ENCODE data around the gene ZBTB3.

The ZBTB3 gene

GRCh38 chr11:62753736-62754603, at the start of gene ZBTB3:
Gene ZBTB3 (minus strand): TSS chr11:62754160. CDS start chr11:62753664, 496 bp downstream.
- peak; percentile 86 for FAIRE-seq
- peak; percentile 91 for TF ChIP-seq POLR2A (IDR thresholded peaks at IDR 0.05; ENCODE audit: low read depth, low read length)

GRCh38 chr11:62801071-62801470, 47.1 kb upstream of the ZBTB3 start:
- DNase-seq (ENCODE audit: insufficient read length, low spot score) = no peak
- FAIRE-seq = no peak

More at GRCh38 chr11:62753736-62754603, at the start of gene ZBTB3:
- DNase-seq (ENCODE audit: insufficient read length, low spot score) = peak; percentile 94

DNA sequence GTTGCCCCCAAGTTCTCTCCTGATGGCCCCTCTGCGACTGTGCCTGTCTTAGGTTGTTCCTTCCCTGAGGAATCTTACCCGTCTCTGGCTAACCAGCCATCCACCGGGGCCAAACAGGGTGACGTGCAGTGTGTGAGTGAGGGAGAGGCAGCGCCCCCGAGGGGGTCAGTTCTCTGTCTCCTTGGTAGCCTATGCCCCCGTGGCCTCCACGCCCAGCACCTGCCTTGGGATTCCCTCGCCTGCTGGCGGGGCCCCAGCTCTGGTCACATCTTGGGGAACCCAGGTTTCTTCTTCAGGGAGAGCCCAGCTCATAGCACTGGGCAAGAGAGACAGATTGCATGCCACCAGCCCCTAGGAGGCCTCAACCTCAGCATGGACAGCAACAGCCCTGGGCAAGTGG, 45.5 kb upstream of the ZBTB3 start:
- no peak for DNase-seq (ENCODE audit: insufficient read length, low spot score)
- no peak for FAIRE-seq
- TF ChIP-seq POLR2A (IDR thresholded peaks at IDR 0.05; ENCODE audit: low read depth, low read length) = no peak

More at GRCh38 chr11:62801071-62801470, 47.1 kb upstream of the ZBTB3 start:
- TF ChIP-seq POLR2A (IDR thresholded peaks at IDR 0.05; ENCODE audit: low read depth, low read length) = no peak

DNA sequence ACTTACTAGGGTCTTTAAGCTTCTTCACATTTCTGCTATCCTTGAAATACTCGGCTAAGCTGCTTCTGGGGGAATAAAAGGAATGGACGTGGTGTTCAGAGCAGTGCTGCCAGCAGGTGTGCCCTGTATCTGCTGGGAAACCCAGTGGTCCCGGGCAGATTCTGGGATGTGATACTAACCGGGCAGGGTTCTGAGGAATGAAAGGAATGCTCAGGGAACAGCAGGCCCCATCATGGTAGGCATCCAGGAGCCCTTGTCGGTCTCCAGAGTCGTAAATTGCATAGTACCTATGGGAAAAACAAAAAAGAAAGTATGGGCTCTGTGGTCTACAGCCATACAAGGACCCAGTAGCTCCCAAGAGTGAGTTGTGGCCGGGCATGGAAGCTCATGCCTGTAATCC, 42.3 kb upstream of the ZBTB3 start:
- DNase-seq (ENCODE audit: insufficient read length, low spot score) (no peak), FAIRE-seq (no peak)
- TF ChIP-seq POLR2A (IDR thresholded peaks at IDR 0.05; ENCODE audit: low read depth, low read length) = no peak

GRCh38 chr11:62794201-62794775, 40.3 kb upstream of the ZBTB3 start:
- FAIRE-seq (no peak), DNase-seq (ENCODE audit: insufficient read length, low spot score) (no peak)
- TF ChIP-seq POLR2A (IDR thresholded peaks at IDR 0.05; ENCODE audit: low read depth, low read length) = no peak

- TF ChIP-seq POLR2A (IDR thresholded peaks at IDR 0.05; ENCODE audit: low read depth, low read length) = no peak
- FAIRE-seq (no peak), DNase-seq (ENCODE audit: insufficient read length, low spot score) (no peak)
Observed at GRCh38 chr11:62792202-62792575, 38.2 kb upstream of the ZBTB3 start.

DNA sequence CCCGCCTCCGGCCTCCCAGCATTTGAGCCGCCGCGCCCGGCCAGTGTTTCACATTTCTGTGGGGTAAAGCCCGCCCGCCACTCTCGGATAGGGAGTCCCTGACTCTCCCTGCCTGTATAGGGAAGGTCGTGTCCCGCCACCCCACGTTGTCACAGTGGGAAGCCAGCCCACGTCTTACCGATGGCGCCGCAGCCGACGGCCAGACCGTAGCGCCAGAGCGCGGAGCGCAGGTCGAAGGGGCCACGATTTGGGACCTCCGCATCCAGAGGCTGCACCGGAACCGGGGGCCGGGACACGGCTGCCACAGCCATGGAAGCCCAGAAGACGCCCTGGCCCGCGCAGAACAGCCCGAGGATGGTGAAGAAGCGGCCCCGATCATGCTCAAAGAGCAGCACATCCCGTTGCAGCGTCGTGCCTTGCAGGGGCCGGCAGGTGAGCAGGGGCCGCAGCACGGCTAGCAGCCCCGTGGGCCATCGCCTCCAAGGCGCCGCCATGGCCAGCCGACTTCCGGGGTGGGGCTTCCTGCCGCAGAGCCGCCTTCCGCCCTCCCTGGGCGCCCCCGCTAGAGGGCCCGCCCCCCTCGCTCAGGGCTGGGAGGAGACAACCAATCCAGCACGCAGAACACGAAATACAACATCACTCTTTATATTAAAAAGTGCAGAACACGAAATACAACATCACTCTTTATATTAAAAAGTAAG, 37.7 kb upstream of the ZBTB3 start, which contains the start of gene TMEM223:
Gene TMEM223, minus strand, starts transcription at position 506 of the 701 bp plus-strand sequence. Its CDS starts 12 bp downstream, at position 494.
- DNase-seq (ENCODE audit: insufficient read length, low spot score) = peak; percentile 75
- no peak for FAIRE-seq
- TF ChIP-seq POLR2A (IDR thresholded peaks at IDR 0.05; ENCODE audit: low read depth, low read length) = peak; percentile 96

GRCh38 chr11:62789576-62789975, 35.6 kb upstream of the ZBTB3 start:
- TF ChIP-seq POLR2A (IDR thresholded peaks at IDR 0.05; ENCODE audit: low read depth, low read length) = no peak
- no peak for FAIRE-seq
- no peak for DNase-seq (ENCODE audit: insufficient read length, low spot score)

DNA sequence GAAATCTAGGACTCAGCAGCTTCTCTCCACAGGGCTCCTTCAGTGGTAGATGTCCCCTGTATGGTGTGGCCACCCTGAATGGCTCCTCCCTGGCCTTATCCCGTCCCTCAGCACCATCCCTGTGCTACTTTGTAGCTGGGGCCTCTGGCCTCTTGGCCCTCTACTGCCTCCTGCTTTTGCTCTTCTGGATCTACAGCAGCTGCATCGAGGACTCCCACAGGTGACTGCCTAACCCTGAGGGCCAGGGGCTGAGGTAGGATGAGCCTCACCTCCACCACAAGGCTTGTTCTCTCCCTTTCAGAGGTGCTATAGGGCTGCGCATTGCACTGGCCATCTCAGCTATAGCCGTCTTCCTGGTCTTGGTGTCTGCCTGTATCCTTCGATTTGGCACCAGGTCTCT, 35.0 kb upstream of the ZBTB3 start:
- FAIRE-seq (no peak), DNase-seq (ENCODE audit: insufficient read length, low spot score) (no peak)
- TF ChIP-seq POLR2A (IDR thresholded peaks at IDR 0.05; ENCODE audit: low read depth, low read length) = no peak

- FAIRE-seq = no peak
Observed at GRCh38 chr11:62787005-62787759, 33.2 kb upstream of the ZBTB3 start, which contains the start of gene TMEM179B. Gene TMEM179B (plus strand): TSS chr11:62787402. CDS start chr11:62787432, 30 bp downstream.

DNA sequence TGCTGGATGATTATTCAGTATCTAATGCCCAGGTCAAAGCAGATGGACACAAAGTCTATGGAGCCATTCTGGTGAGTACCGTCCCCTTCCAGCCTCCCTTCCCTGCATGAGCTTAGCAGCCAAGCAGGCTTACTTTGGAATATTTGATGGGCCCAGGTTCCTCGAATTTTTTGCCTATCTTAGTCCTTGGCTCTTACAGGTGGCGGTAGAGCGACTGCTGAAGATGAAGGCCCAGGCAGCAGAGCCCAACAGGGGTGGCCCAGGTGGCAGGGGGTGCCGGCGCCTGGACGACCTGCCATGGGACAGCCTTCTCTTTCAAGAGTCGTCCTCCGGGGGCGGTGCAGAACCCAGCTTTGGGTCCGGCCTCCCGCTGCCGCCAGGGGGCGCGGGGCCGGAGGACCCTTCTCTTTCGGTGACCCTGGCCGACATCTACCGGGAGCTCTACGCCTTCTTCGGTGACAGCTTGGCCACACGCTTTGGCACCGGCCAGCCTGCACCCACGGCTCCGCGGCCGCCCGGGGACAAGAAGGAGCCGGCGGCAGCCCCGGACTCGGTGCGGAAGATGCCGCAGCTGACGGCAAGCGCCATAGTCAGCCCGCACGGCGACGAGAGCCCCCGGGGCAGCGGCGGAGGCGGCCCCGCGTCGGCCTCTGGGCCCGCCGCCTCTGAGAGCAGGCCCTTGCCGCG, 32.5 kb upstream of the ZBTB3 start:
- FAIRE-seq = no peak
- DNase-seq (ENCODE audit: insufficient read length, low spot score) = peak; percentile 78

More at GRCh38 chr11:62787005-62787759, 33.2 kb upstream of the ZBTB3 start, which contains the start of gene TMEM179B:
- TF ChIP-seq POLR2A (IDR thresholded peaks at IDR 0.05; ENCODE audit: low read depth, low read length) = peak; percentile 96
- peak; percentile 89 for DNase-seq (ENCODE audit: insufficient read length, low spot score)

DNA sequence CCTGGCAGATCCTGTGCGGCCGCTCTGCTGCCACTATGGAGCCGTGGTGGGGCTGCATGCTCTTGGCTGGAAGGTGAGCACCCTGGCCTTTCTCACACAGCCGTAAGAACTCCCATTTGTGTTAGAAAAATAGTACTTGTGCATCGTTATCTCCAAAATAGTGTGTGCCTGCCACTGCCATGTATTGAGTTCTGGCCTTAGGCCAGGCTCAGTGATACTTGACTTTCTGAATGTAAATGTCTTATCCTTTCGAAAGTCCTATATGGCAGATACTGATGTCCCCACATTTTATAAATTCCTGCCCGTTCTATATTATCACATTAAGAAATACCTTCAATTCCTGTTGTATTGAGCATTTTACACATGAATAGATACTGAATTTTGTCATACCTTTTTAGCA, 28.8 kb upstream of the ZBTB3 start:
- TF ChIP-seq POLR2A (IDR thresholded peaks at IDR 0.05; ENCODE audit: low read depth, low read length) = no peak
- FAIRE-seq = no peak
- DNase-seq (ENCODE audit: insufficient read length, low spot score) = no peak

More for the DNA sequence above, 32.5 kb upstream of the ZBTB3 start:
- TF ChIP-seq POLR2A (IDR thresholded peaks at IDR 0.05; ENCODE audit: low read depth, low read length) = 0 out of 2 replicates have a peak, but pooled peaks have one; percentile 9

GRCh38 chr11:62778441-62778840, 24.5 kb upstream of the ZBTB3 start:
- FAIRE-seq = no peak
- TF ChIP-seq POLR2A (IDR thresholded peaks at IDR 0.05; ENCODE audit: low read depth, low read length) = no peak

More at GRCh38 chr11:62778441-62778840, 24.5 kb upstream of the ZBTB3 start:
- DNase-seq (ENCODE audit: insufficient read length, low spot score) = no peak

All from H54 (cell line).